Measurements from ENCODE around the gene EIF3F. TPM values are rescaled to one million over a fixed set of nuclear protein-coding genes. Genes with fewer than 3 reads are reported as not detected.

Gene EIF3F
- polyA plus RNA-seq (2012; ENCODE audit: insufficient read depth, insufficient read length): 481 TPM

DNA sequence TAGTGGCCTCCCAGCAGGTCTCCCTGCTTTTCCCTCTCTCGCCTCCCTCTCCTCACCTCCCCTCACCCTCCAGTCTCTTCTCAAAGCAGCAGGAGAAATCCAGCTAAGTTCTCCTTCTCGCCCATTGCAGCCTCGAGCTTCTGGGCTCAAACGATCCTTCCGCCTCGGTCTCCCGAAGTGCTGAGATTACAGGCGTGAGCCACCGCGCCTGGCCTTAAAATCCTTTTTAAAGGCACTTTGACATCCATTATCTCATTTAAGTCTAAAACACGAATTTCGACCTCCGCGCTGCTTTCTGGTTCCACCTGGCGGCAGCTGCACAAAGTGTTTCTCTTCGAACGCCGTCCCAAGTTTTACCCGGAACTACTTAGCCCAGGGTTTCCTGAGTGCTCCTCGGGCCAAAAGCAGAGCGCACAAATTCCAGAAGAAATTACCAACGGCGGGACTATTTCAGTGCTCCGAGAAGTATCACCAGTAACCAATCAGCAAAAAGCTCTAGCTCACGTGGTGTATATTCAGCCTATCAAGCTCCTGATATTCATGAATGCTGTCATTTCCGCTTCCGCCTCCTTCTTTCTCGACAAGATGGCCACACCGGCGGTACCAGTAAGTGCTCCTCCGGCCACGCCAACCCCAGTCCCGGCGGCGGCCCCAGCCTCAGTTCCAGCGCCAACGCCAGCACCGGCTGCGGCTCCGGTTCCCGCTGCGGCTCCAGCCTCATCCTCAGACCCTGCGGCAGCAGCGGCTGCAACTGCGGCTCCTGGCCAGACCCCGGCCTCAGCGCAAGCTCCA lies at the start of gene EIF3F:
Gene EIF3F, plus strand, starts transcription at position 570 of the 792 bp plus-strand sequence. Its CDS starts 16 bp downstream, at position 586.
- DNase-seq (ENCODE audit: low read depth, low spot score): peak; percentile 100
- H3K4me3 ChIP-seq (ENCODE audit: low read length): peak within 1 kb of the TSS; percentile 78

GRCh38 chr11:7941146-7941545 lies 46.0 kb upstream of the EIF3F start:
- H3K4me3 ChIP-seq (ENCODE audit: low read length): no peak overlapping the region
- DNase-seq (ENCODE audit: low read depth, low spot score): no peak

- H3K4me3 ChIP-seq (ENCODE audit: low read length): no peak within 1 kb of the TSS
- DNase-seq (ENCODE audit: low read depth, low spot score): no peak
Observed at GRCh38 chr11:7941608-7942007, 45.5 kb upstream of the EIF3F start, which contains the start of gene OR10A3. TSS of gene OR10A3 (minus strand) at chr11:7941708. CDS start at chr11:7939520, 2,188 bp downstream.

GRCh38 chr11:7944123-7944522 lies 43.0 kb upstream of the EIF3F start:
- no peak overlapping the region for H3K4me3 ChIP-seq (ENCODE audit: low read length)
- DNase-seq (ENCODE audit: low read depth, low spot score): no peak

DNA sequence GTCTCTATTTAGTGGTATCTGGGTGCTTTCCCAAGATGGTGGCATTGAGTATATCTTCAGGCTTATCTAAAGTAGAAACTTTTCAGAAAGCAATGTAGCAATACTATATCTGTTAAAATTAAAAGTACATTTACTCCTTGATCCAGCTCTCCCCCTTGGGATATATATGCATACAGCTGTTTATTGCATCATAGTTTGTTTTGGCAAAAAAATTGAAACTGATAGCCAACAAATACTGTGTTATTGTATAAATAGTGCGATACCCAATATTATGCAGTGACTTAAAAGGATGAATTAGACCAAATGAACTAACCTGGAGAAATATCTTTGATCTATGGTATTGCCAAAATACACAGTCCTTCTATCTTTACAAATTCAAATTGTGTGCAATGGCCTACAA lies 37.2 kb upstream of the EIF3F start:
- H3K4me3 ChIP-seq (ENCODE audit: low read length): no peak overlapping the region
- no peak for DNase-seq (ENCODE audit: low read depth, low spot score)

DNA sequence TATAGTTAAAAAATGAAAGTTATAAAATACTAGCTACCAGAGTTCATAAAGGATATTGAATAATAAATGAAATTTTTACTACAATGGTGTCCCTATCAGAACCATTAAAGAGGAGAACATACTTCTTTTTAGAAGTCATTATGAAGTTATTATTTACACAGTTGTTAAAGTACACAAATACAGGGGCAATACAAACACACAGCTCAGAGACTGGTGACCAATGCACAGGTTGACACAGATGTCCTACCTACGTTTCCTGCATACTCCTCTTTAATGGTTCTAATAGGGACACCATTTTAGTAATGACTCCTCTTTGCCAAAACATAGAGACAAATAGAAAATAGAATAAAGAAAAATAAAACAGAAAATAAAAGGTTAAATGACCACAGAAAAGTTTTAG lies 31.9 kb upstream of the EIF3F start:
- DNase-seq (ENCODE audit: low read depth, low spot score): no peak

DNA sequence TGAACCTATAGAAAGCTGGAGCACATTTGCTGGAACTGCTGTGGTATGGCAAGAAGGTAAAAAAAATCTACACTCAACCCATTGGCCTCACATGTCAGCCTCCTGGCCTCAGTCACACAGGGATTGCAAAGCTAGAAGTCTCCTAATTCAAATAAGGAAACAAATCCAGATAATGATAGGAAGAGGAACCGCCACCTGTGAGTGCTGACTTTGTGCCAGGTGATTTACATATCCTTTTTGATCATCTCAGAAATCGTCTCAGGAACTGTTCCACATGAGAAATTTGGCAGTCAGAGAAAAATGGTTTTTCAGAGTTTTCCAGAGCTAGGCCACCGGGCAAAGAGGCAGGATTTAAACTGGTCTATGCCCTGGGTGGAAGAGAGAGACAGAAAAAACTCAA lies 22.9 kb upstream of the EIF3F start:
- no peak for DNase-seq (ENCODE audit: low read depth, low spot score)
- no peak overlapping the region for H3K4me3 ChIP-seq (ENCODE audit: low read length)

More for the DNA sequence above, 31.9 kb upstream of the EIF3F start:
- H3K4me3 ChIP-seq (ENCODE audit: low read length): no peak overlapping the region

DNA sequence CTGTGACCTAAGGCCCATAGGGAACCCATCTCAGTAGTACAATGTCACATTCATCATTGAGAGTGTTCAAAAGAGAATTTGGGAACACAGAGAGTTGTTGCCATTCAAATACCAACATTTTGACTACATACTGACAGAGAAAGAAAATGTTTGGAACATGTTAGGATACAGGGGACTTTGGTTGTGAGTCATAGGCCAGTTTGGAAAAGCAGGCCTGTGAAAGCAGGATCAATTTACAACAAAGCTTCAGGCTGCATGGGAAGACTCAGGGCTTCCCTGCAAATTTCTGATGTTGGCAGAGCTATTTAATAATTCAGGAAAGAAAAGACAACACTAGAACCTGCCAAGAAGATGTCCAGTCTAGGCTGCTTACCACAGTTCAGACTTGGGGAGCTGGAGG lies 22.3 kb upstream of the EIF3F start:
- no peak for DNase-seq (ENCODE audit: low read depth, low spot score)
- H3K4me3 ChIP-seq (ENCODE audit: low read length): no peak overlapping the region

DNA sequence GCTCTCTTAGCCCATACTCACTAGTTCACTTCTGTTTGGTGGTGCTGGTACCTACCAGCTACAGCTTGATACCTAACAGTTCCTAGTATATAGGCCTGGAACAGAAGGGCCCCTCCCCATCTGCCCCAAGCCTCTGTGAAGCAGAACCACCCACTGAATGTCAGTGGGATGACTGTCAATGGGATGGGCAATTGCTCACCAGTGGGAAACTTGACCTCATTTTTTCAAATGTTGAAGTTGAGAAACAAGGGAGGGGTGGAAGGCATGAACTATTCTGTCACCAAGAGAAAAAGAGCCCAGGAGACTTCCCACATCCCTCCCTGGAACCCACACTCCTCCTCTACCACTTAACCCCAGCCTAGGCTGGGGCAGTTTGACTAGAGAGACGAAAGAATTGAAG lies 21.8 kb upstream of the EIF3F start, which contains the start of gene NLRP10:
Gene NLRP10, minus strand, starts transcription at position 62 of the 400 bp plus-strand sequence. CDS start 1,952 bp downstream, outside the sequence.
- no peak within 1 kb of the TSS for H3K4me3 ChIP-seq (ENCODE audit: low read length)
- DNase-seq (ENCODE audit: low read depth, low spot score): no peak

GRCh38 chr11:7967097-7967496 lies 20.0 kb upstream of the EIF3F start:
- no peak for DNase-seq (ENCODE audit: low read depth, low spot score)

DNA sequence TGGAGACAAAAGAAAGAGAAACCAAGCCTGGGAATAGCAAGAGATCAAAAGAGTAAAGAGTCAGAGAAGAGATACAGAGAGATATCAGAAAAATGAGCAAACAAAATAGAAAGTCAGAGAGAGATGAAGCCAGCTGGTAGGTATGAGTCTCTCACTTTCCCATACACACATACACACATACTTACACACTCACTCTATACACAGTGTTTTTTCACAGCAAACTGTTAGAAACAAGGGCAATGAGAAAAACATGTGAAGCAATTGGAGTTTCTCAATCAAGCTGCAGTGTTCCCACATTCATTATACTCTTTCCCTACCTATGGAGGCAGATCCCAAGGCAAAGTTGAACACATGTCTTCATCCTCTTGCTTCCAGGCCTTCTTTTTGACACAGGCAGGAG lies 19.3 kb upstream of the EIF3F start:
- DNase-seq (ENCODE audit: low read depth, low spot score): no peak
- H3K4me3 ChIP-seq (ENCODE audit: low read length): no peak overlapping the region

More at GRCh38 chr11:7967097-7967496, 20.0 kb upstream of the EIF3F start:
- no peak overlapping the region for H3K4me3 ChIP-seq (ENCODE audit: low read length)

DNA sequence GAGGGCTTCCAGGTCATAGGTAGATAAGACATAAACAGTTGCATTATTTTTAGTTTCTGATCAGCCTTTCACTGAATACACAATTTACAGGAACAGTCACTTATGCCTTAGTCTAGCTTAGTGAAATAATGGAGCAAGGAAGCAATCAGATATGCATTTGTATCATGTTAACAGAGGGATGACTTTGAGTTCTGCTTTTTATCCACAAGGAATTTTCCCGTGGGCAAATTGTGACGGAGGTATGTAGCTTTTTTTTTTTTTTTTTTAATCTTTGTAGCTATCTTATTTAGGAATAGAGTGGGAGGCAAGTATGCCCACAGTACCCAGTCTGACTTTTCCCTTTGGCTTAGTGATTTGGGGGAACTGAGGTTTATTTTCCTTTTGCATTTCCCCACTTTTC lies 18.5 kb upstream of the EIF3F start:
- H3K4me3 ChIP-seq (ENCODE audit: low read length): no peak overlapping the region
- DNase-seq (ENCODE audit: low read depth, low spot score): no peak

DNA sequence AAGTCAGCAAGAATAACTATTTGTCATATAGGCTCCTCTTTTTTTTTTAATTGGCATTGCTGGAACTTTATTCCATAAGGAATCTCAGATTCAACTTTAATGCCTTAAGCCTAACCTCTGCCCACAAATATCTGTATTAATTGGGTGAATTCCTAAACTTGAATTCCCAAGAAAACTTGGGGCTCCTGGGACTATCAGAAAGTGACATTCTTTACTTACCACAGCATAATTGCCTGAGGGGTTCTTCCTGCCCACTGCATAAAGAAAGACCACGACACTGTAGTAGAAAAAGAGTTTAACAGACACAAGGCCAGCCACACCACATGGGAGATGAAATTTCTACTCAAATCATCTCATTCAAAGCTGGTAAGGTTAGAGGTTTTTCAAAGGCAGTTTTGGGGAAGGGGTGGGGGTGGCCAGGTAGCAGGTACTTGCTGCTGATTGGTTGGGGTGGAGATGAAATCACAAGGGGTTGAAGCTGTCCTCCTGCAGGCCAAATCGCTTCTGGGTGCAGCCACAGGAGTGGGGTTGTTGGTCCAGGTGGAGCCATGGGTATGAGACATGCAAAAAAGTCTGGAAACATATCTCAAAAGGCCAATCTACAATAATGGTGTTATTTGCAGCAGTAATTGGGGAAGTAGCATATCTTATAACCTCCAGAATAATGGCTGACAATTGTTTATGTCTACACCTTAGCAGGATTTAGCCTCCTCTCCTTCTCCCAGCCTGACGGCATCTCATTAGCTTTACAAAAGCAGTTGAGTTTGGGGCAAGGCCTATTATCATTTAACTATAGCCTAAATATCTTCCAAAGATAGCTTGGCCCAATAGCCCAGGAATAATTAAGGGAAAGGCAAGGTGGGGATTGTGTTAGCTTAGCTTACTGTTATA lies 17.1 kb upstream of the EIF3F start:
- H3K4me3 ChIP-seq (ENCODE audit: low read length): no peak overlapping the region

DNA sequence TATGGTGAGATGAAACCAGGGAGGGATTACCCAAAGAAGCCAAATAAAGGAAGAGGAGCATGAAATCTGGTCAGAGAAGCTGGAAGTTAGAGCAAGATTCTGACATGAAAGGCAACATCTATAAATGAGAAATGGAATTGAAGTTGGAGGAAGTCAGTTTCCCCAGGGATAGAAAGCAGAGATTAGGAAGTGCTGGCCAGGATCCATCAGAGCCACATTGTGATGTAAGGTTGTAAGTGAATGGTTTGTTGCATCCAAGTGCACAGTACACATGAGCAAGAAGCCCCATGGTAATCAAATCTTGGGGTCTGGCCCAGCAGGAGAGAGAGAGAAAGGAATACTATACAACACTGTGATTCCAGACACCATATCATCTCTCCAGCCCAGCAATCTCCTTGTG lies 15.3 kb upstream of the EIF3F start:
- no peak overlapping the region for H3K4me3 ChIP-seq (ENCODE audit: low read length)
- no peak for DNase-seq (ENCODE audit: low read depth, low spot score)

More for the DNA sequence above, 17.1 kb upstream of the EIF3F start:
- no peak for DNase-seq (ENCODE audit: low read depth, low spot score)

DNA sequence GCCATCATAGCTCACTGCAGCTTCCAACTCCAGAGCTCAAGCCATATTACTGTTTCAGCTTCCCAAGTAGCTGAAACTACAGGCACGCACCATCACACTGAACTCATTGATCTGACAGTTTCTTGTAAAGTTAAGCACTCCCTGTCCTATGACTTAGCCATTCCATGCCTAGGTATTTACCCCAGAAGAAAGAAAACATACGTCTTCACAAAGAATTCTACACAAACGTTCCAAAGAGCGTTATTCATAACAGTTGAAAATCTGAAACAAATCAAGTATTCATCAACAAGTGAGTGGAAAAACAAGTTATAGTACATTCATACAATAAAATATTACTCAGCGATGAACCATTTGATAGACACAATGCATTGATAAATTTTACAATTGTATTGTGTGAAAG lies 14.1 kb upstream of the EIF3F start:
- no peak for DNase-seq (ENCODE audit: low read depth, low spot score)
- H3K4me3 ChIP-seq (ENCODE audit: low read length): no peak overlapping the region

DNA sequence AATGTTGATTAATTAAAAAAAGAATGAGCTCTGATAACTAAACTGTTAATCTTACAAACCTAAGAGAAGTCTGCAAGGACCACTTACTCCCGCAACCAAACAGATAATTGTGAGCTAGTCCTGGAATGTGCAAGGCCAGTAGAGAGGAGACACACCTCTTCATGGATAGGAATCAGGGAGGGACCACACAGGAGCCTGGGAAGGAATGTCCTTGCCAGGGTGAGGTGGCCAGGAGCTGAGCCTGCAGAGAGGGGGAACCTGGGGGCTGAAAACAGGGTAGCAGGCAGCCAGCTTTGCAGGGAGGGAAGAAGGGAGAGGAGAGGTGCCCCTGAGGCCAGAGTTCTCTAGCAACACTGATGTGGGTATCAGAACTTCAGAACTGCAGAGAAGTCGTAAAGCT lies 12.5 kb upstream of the EIF3F start:
- H3K4me3 ChIP-seq (ENCODE audit: low read length): no peak overlapping the region
- DNase-seq (ENCODE audit: low read depth, low spot score): no peak

GRCh38 chr11:7977232-7977917 lies 9.8 kb upstream of the EIF3F start:
- H3K4me3 ChIP-seq (ENCODE audit: low read length): no peak overlapping the region
- no peak for DNase-seq (ENCODE audit: low read depth, low spot score)

- no peak for DNase-seq (ENCODE audit: low read depth, low spot score)
- no peak overlapping the region for H3K4me3 ChIP-seq (ENCODE audit: low read length)
Observed at GRCh38 chr11:7981619-7982157, 5.4 kb upstream of the EIF3F start.

GRCh38 chr11:7982582-7983119 lies 4.5 kb upstream of the EIF3F start:
- no peak for DNase-seq (ENCODE audit: low read depth, low spot score)
- no peak overlapping the region for H3K4me3 ChIP-seq (ENCODE audit: low read length)
